ENCODE results near the gene KLHL10. TPM values are rescaled to one million over a fixed set of nuclear protein-coding genes. Genes with fewer than 3 reads are reported as not detected.

KLHL10 gene
- total and polyA plus RNA-seq, 2 of the 4 experiments (the other 2 are of a cell fraction), result 0.18 TPM; not detected in 1

DNA sequence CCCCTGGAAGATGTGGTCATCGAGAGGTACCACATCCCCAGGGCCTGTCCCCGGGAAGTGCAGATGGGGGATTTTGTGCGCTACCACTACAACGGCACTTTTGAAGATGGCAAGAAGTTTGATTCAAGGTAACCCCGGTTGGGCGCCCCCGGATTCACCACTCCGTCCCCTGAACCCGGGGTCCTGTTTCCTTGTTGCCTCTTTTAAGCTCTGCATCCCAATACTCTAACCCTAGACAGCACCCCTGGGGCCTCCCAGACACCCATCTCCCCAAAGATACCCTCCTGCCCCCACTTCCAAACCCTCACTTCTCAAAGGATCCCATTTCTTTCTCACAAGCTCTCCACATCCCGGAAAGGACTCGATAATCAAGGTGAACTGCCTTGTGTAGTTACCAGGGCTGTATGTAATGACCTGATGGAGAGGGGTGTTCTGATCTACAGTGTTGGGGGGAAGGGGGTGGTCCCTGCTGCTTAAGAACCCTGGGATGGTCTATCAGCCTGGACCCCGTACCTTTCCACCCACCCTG is 24.4 kb upstream of the KLHL10 start:
- dilution Hi-C loops (cut with HindIII; ENCODE audit: low sequenced_read_pairs, unreplicated experiment), result no loop called here
- peak overlapping the region; percentile 93 for H3K27ac ChIP-seq (ENCODE audit: insufficient read depth, low read length)
- H3K4me2 ChIP-seq (ENCODE audit: low read depth, low read length), result peak overlapping the region; percentile 94
- H3K9me1 ChIP-seq (ENCODE audit: insufficient read depth, low read length), result peaks cover 30% of the 10 kb centered on the region
- H2AFZ ChIP-seq (replicated peaks; ENCODE audit: low read length, poor library complexity), result peak overlapping the region; percentile 94
- H4K20me1 ChIP-seq (ENCODE audit: insufficient read depth, low read length), result peaks cover 51% of the 10 kb centered on the region
- H4K8ac ChIP-seq (ENCODE audit: low read depth in 2 of 2, low read length in 2 of 2), result peak overlapping the region; percentile 92 to 94
- H3K23ac ChIP-seq (ENCODE audit: low read depth, low read length), result peak overlapping the region; percentile 95
- ATAC-seq (ENCODE audit: low read depth) (no peak), DNase-seq (no peak)
- intact Hi-C loops (cut with micrococcal nuclease), result loop anchor here (2.0 kb wide), 2 partner anchors 52 to 146 kb away; partner anchors contain the start of gene KLHL11
- peak overlapping the region; percentile 94 for H2BK5ac ChIP-seq (ENCODE audit: low read depth, low read length, poor library complexity, severe bottlenecking)
- H3K14ac ChIP-seq (replicated peaks; ENCODE audit: low read depth, low read length), result peak overlapping the region; percentile 100
- CTCF ChIA-PET, result no interaction called here
- no peaks in the 10 kb centered on the region for H3K27me3 ChIP-seq (ENCODE audit: control insufficient read depth, insufficient read depth, low read length)
- peak overlapping the region; percentile 93 for H2AK5ac ChIP-seq (ENCODE audit: low read depth, low read length)
- peak overlapping the region; percentile 100 for H2AK9ac ChIP-seq (replicated peaks; ENCODE audit: low read depth, low read length, poor library complexity)
- peak overlapping the region; percentile 96 for H3K56ac ChIP-seq (ENCODE audit: extremely low read depth, insufficient read depth, low read length)
- H4K91ac ChIP-seq (ENCODE audit: insufficient read depth, low read depth, low read length), result peak overlapping the region; percentile 95
- peaks cover 19 to 87% of the 10 kb centered on the region in 2 experiments for H3K79me1 ChIP-seq (ENCODE audit: low read depth in 1 of 2, low read length in 2 of 2)
- H2BK120ac ChIP-seq (ENCODE audit: low read depth, low read length), result peak overlapping the region; percentile 79
- no peaks in the 10 kb centered on the region for H3K9me3 ChIP-seq (ENCODE audit: control insufficient read depth, insufficient read depth, low read length)
- peak overlapping the region; percentile 88 for H3K4me3 ChIP-seq (ENCODE audit: insufficient read depth, low read depth, low read length)
- TF ChIP-seq RFX5 (IDR thresholded peaks at IDR 0.05; ENCODE audit: low read depth, low read length), result no peak
- H3K18ac ChIP-seq (ENCODE audit: low read depth, low read length), result peak overlapping the region; percentile 87
- H3K4ac ChIP-seq (ENCODE audit: low read depth, low read length), result peak overlapping the region; percentile 100
- POLR2A ChIA-PET (ENCODE audit: unreplicated experiment), result no interaction called here
- TSS peak; percentile 79 for BruUV-seq (replicated peaks)
- H3K4me1 ChIP-seq (ENCODE audit: control insufficient read depth, insufficient read depth, low read length), result peaks cover 23% of the 10 kb centered on the region
- peak overlapping the region; percentile 69; the same call in 1 of the 2 replicates for H2BK20ac ChIP-seq (ENCODE audit: low read depth, low read length)
- peak overlapping the region; percentile 96 for H3K9ac ChIP-seq (ENCODE audit: low read depth, low read length)
- H3K36me3 ChIP-seq (ENCODE audit: control insufficient read depth, insufficient read depth, low read length), result peaks cover 16% of the 10 kb centered on the region
- H2BK15ac ChIP-seq (ENCODE audit: low read depth, low read length), result peak overlapping the region; percentile 30; the same call in 2 of the 3 replicates
- 0% methylated on average over 6 of the region's 12 CpGs; no CpG with 5 or more reads in 1 of the 2 experiments for WGBS, 2 experiments (ENCODE audit: extremely low coverage in 2 of 2, insufficient read length in 1 of 2)
- in situ Hi-C loops (cut with MboI; ENCODE audit: low sequenced_read_pairs), result no loop called here
- H4K5ac ChIP-seq (ENCODE audit: low read depth, low read length), result peak overlapping the region; percentile 92

Measured in IMR-90 (cell line).